NCI-H146 treated with DMSO at 0.1 percent for 48 hours (cell line): ENCODE data around the gene SMG6.
"Not testable (repeated sequence)": the region's sequence is repeated elsewhere in the genome, so short reads cannot be mapped to it uniquely, and the experiment has no call there.

Experiments used
- DNase-seq: peaks from one replicate; lab custom pipeline; 2025; ENCODE audit not compliant: unreplicated experiment; lab: John Stamatoyannopoulos, UW

The SMG6 gene

DNA sequence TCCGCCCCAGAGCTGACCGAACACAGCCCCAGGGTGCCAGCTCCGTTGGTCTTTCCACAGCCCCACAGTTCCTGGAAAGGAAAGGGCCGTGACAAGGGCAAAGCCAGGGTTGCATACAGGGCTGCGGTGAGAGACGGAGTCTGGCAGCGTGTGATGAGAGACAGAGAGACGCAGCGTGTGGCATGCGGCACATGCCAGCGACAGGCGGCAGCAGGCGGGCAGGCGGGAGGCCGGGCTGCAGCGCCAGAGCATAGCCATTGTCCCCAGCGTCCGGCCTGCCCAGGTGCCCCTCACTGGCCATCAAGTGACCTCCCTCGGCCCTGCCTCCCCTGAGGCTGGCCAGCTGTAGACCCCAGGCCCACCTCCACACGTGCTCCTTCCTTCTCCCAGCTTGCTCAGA is 287.1 kb downstream of the SMG6 start:
- DNase-seq, result no peak

DNA sequence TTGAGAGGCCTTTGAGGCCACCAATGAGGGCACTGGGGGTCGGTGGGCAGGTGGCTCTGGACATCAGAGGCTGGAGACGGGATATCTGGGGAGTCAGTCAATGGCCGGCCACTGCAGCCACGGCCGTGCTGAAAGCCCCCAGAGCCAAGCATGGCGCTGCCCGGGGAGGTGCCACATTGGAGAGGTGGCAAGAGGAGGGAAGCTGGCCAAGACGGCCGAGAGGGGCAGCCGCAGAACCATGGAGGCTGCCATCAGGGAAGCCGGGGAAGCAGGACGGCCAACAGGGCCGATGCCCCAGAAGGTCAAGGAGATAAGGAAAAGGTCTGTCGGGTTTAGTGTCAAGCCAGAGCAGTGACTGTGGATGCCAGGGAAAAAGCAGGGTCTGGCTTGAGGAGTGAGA is 288.3 kb downstream of the SMG6 start:
- DNase-seq, result no peak

DNA sequence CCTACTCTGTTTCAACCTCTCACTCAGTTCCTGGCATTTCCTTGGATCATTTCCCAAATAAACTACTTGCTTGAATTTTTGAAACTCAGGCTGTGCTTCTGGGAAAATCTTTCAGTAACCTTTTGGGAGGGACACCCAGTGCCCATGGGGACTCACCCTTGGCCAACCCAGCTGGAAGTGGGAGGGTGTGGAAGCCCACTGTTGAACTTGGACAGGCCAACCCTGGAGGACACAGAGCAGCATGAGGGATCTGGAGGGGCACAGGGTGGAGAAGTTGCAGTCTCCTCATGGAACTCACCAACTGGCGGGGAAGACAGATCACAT is 289.6 kb downstream of the SMG6 start:
- no peak for DNase-seq

DNA sequence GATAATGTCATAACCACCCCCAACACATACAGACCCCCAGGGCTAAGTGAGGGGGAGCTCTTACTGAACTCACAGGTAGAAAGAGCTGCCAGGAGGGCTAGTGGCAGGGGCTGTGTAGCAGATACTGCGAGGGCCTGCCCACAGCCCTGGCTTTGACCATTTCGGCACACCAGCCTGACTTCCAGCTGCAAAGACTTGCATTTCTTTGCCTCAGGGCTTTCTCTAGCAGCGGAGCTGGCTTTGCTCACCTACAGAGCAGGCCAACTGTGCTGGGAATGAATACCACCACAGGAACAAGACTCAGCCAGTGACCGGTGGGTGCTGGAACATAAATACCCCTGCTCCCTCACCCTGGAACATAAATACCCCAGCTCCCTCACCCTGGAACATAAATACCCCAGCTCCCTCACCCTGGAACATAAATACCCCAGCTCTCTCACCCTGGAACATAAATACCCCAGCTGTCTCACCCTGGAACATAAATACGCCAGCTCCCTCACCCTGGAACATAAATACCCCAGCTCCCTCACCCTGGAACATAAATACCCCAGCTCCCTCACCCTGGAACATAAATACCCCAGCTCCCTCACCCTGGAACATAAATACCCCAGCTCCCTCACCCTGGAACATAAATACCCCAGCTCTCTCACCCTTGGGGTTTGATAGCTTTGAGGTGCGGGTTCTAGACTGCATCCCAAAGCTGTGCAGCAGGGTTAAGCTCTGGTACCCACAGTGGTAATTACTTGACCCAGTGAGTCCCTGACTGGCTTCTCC is 290.2 kb downstream of the SMG6 start:
- DNase-seq, result not testable (repeated sequence)

DNA sequence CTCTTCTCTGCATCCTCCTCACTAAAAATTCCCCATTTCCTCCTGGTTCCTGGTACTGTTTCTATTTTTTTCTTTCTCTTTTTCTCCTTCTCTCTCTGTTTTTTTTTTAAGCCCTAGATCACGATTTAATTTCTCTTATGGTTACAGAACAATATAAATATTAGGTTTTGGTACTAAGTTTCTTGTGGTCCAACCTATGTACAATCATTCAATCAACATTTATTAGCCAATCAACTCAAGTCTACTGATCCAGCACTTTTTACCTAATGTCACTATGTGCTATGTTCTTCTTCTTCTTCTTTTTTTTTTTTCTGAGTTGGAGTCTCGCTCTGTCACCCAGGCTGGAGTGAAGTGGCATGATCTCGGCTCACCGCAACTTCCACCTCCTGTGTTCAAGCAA is 291.1 kb downstream of the SMG6 start:
- no peak for DNase-seq

DNA sequence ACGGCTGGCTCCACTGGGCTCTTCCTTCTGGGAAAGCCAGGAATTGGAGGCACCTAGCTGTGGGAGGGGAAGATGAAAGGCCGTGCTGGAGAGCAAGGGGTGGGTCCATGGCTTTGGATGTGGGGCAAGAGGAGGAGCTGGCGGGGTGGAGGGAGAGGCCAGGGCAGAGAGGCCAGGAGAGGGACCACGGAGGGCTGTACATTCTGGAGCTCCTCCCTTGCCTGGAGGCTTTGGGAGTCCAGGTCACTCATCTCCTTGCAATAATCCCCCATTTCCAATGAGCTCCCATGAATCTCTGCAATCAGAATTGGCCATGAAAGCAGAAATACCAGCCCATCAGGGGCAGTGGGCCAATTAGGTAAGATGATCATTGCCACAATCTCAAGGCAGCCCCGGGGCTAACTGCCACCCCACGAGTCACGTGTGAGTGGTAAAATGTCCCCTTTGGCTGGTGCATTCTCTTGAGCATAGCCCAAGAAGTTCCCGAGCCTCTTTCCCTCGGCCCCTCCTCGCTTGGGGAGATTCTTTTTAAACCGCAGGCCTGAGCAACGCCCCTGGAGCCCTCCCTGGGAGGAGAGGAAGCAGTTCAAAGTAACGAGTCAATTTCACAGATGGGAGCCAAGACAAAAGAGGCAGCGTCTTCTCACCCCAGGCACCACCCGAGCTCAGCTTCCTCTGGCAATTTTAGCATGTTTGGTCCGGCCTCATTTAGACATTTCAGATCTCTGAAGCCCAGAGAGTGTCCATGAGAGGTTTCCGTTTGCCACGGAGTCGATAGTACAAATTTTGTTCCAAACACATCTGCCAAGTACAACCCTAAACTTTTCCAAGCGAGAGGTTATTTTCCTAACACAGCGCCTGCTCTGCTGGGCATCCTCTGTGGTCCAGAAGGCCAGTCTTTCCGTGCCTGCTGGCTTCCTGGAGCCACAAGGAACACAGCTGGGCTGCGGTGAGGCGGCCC is 291.9 kb downstream of the SMG6 start:
- no peak for DNase-seq
